K562 (cell line): ENCODE results near the gene OTUB2. TPM values are rescaled to one million over a fixed set of nuclear protein-coding genes. Genes with fewer than 3 reads are reported as not detected.

Experiments used
- ATAC-seq: fragments of 200-7000 bp; cut with Tn5 transposase; 3 replicates; pipeline ENCODE4 v1.9.1; 2020; ENCODE audit warnings: moderate library complexity
- BruUV-seq: library from RNA; stranded (reverse); fragments of 400-500 nt; replicated peaks from 2 replicates; lab custom pipeline; 2021; lab: Mats Ljungman, UMichigan
- CTCF ChIA-PET: fragments of 300-600 bp; formaldehyde crosslinking; extraction: SDS; loops from one replicate; lab custom pipeline; 2021; ENCODE audit warnings: low intra/inter-chr PET ratio; lab: Yijun Ruan, JAX
- POLR2A ChIA-PET: fragments of 300-600, 350-650 bp; sonication (Branson Sonifier 250); formaldehyde crosslinking; extraction: SDS; loops from one replicate; lab custom pipeline; 2021; ENCODE audit warnings: antibody characterized with exemption, inconsistent platforms; lab: Yijun Ruan, JAX
- DNase-seq, 4 experiments: peaks; one replicate each; pipeline versions ENCODE4 v3.0.0 to v3.0.0-alpha.2; 2011 to 2018; ENCODE audit warnings: low spot score in 3 of 4, mixed read lengths in 3 of 4; ENCODE audit errors: extremely low read depth in 1 of 4
- FAIRE-seq: peaks from 2 replicates; lab custom pipeline; 2011; peaks lifted over from hg19 to GRCh38; lab: Jason Lieb, UNC
- H2AFZ ChIP-seq: 2 replicates; pipeline ENCODE4 v1.6.0; 2011; ENCODE audit warnings: low read depth, low read length, control low read depth, inconsistent platforms
- H3K27ac ChIP-seq: fragments of 200-600 bp; 3 replicates; pipeline ENCODE4 v1.8.0; 2011; ENCODE audit warnings: low read depth, mild to moderate bottlenecking, control low read depth, inconsistent platforms, low read length, moderate library complexity, mixed read lengths; ENCODE audit errors: extremely low read depth
- H3K27me3 ChIP-seq, 2 experiments: fragments of 300-600 bp in 1 of 2; 2 replicates in 1 of 2; 3 replicates in 1 of 2; pipeline versions ENCODE4 v1.6.0 to v1.8.0; 2011; ENCODE audit warnings: inconsistent platforms in 2 of 2, low read length in 2 of 2, mild to moderate bottlenecking in 1 of 2, mixed read lengths in 1 of 2, moderate library complexity in 1 of 2; ENCODE audit not compliant: control insufficient read depth in 2 of 2, insufficient read depth in 2 of 2
- H3K36me3 ChIP-seq: fragments of 300-600 bp; 3 replicates; pipeline ENCODE4 v1.8.0; 2011; ENCODE audit warnings: mild to moderate bottlenecking, low read length, inconsistent platforms; ENCODE audit not compliant: control insufficient read depth, insufficient read depth
- H3K4me1 ChIP-seq, 2 experiments: fragments of 200-600 bp in 1 of 2; replicated peaks in 1 of 2; 2 replicates in 1 of 2; 3 replicates in 1 of 2; pipeline versions ENCODE4 v1.5.1 to v1.8.0; 2011; ENCODE audit warnings: inconsistent platforms in 2 of 2, low read length in 2 of 2, mild to moderate bottlenecking in 1 of 2, mixed read lengths in 1 of 2, moderate library complexity in 1 of 2; ENCODE audit not compliant: control insufficient read depth in 2 of 2, insufficient read depth in 2 of 2
- H3K4me2 ChIP-seq: 2 replicates; pipeline ENCODE4 v1.6.1; 2011; ENCODE audit warnings: low read length, control low read depth, inconsistent platforms, mixed read lengths; ENCODE audit not compliant: insufficient read depth
- H3K4me3 ChIP-seq: fragments of 200-600 bp; sonication (generic), shearing (Covaris generic); 2 replicates; pipeline ENCODE4 v1.5.1; 2016; ENCODE audit warnings: control low read depth, inconsistent platforms
- H3K79me2 ChIP-seq: fragments of 200-600 bp; 3 replicates; pipeline ENCODE4 v1.8.0; 2011; ENCODE audit warnings: low read length, inconsistent platforms; ENCODE audit not compliant: control insufficient read depth, insufficient read depth
- H3K9ac ChIP-seq, 2 experiments: 2 replicates each; pipeline versions ENCODE4 v1.6.0 to v1.6.1; 2011; ENCODE audit warnings: low read depth in 2 of 2, low read length in 2 of 2, control low read depth in 1 of 2, inconsistent platforms in 1 of 2, mild to moderate bottlenecking in 1 of 2, mixed read lengths in 1 of 2; ENCODE audit not compliant: insufficient read depth in 1 of 2
- H3K9me1 ChIP-seq: one replicate; pipeline ENCODE4 v1.6.0; 2011; ENCODE audit warnings: inconsistent platforms, mild to moderate bottlenecking, low read length, moderate library complexity; ENCODE audit not compliant: control insufficient read depth, insufficient read depth
- H3K9me3 ChIP-seq: replicated peaks from 2 replicates; pipeline ENCODE4 v1.5.1; 2011; ENCODE audit warnings: low read depth, low read length, inconsistent platforms; ENCODE audit not compliant: control insufficient read depth, insufficient read depth
- H4K20me1 ChIP-seq: replicated peaks from 2 replicates; pipeline ENCODE4 v1.6.1; 2011; ENCODE audit warnings: low read length, inconsistent platforms, mixed read lengths; ENCODE audit not compliant: control insufficient read depth, insufficient read depth
- ETV6 ChIP-seq, 3 experiments: fragments of 150-350 bp in 1 of 3; sonication (generic) in 1 of 3; formaldehyde crosslinking in 1 of 3; IDR thresholded peaks; 2 replicates each; pipeline versions ENCODE4 v1.6.1 to v1.8.0; 2014 to 2022; ENCODE audit warnings: borderline replicate concordance in 2 of 3, low read depth in 2 of 3, antibody characterized with exemption in 1 of 3, low read length in 1 of 3, mild to moderate bottlenecking in 1 of 3, missing genetic modification reagents in 1 of 3
- REST ChIP-seq, 2 experiments: fragments of 450-650 bp; formaldehyde crosslinking in 1 of 2; IDR thresholded peaks; 2 replicates each; pipeline versions ENCODE4 v1.4.0 to v1.6.1; 2014 to 2020; ENCODE audit warnings: mild to moderate bottlenecking in 2 of 2, borderline replicate concordance in 1 of 2, low read depth in 1 of 2
- SIN3B ChIP-seq: fragments of 450-650 bp; IDR thresholded peaks from 2 replicates; pipeline ENCODE4 v1.6.1; 2017; ENCODE audit warnings: low read depth, mild to moderate bottlenecking, moderate library complexity
- TRIM25 ChIP-seq: fragments of 450-650 bp; IDR thresholded peaks from 2 replicates; pipeline ENCODE4 v1.7.0; 2016; ENCODE audit warnings: borderline replicate concordance
- ZNF583 ChIP-seq: fragments of 250-450 bp; sonication (Bioruptor Pico); IDR thresholded peaks from 2 replicates; pipeline ENCODE4 v1.4.0; 2020
- ZNF695 ChIP-seq: fragments of 450-650 bp; formaldehyde crosslinking; IDR thresholded peaks from 2 replicates; pipeline ENCODE4 v1.4.0; 2020; ENCODE audit warnings: mild to moderate bottlenecking, moderate library complexity
- WGBS: fragments of 100-300 bp; shearing (Covaris generic); methylation state at CpG from one replicate; pipeline ENCODE4 v1.1.6; 2016; ENCODE audit warnings: low coverage, mixed read lengths; ENCODE audit not compliant: insufficient coverage; ENCODE audit errors: missing lambda C conversion rate; 5-methylcytosine and 5-hydroxymethylcytosine counted together
- in situ Hi-C: fragments of 300-500 bp; cut with MboI; formaldehyde crosslinking; loops from 4 replicates; pipeline ENCODE4 v1.15.0; 2018; ENCODE audit warnings: inconsistent platforms, mixed read lengths
- intact Hi-C: fragments of 100-400 bp; cut with micrococcal nuclease; formaldehyde crosslinking; loops from 2 replicates; pipeline ENCODE4 v1.14.2; 2022
- polyA plus RNA-seq, 8 experiments: library from polyadenylated mRNA; depleted of rRNA in 4 of 8; stranded (reverse) in 5 of 8; unstranded in 3 of 8; fragments of >200 nt; fragmentation: Nextera tagmentation in 2 of 8; fragmentation: Illumina TruSeq in 1 of 8; extraction: Ambion mirVana in 2 of 8; extraction: Trizol in 1 of 8; gene quantifications; 2 replicates each; pipeline versions ENCODE4 v1.2.1 to v1.2.3, GENCODE V29; 2011 to 2014; ENCODE audit warnings: inconsistent platforms in 1 of 8, missing spikeins in 1 of 8
- total RNA-seq, 7 experiments: library from RNA; depleted of rRNA in 6 of 7; stranded (reverse); fragments of >200 nt in 6 of 7; fragmentation: Illumina TruSeq in 2 of 7; extraction: Trizol in 2 of 7; gene quantifications; 2 replicates each; pipeline versions ENCODE4 v1.2.1 to v1.2.3, GENCODE V29; 2011 to 2021; ENCODE audit warnings: low replicate concordance in 1 of 7

OTUB2 gene
- total and polyA plus RNA-seq, 9 of the 15 experiments (the other 6 are each of a cell fraction or from before 2014, with no cell fraction given): 0.01 to 0.31 (median 0.11) TPM

GRCh38 chr14:94001501-94002396, 24.4 kb upstream of the OTUB2 start:
- CTCF ChIA-PET: interaction anchor here (0.7 to 1.6 kb wide), 2 partner anchors 49 to 61 kb away, joined by 3 to 9 read pairs; no protein-coding TSS in a partner anchor
- intact Hi-C loops (loop anchor here (5.0 kb wide), 2 partner anchors 64 to 344 kb away; no protein-coding TSS in a partner anchor), in situ Hi-C loops (loop anchor here (5.0 kb wide), 1 partner anchor 59 kb away; no protein-coding TSS in a partner anchor)
- TF ChIP-seq ZNF583 (CRISPR knock-in tag) (no peak), REST (IDR thresholded peaks at IDR 0.05; ENCODE audit: borderline replicate concordance) (peak; percentile 40; the same call in 1 of the 2 replicates), REST (CRISPR knock-in tag; IDR thresholded peaks at IDR 0.05; ENCODE audit: low read depth) (no peak), ZNF695 (no peak), SIN3B (no peak), TRIM25 (no peak), ETV6 (IDR thresholded peaks at IDR 0.05; ENCODE audit: borderline replicate concordance in 1 of 2, low read depth in 2 of 2, low read length in 1 of 2) (no peak), ETV6 (CRISPR knock-in tag; IDR thresholded peaks at IDR 0.05; ENCODE audit: borderline replicate concordance) (no peak)

More at GRCh38 chr14:94001501-94002396, 24.4 kb upstream of the OTUB2 start:
- no peak overlapping the region for H2AFZ ChIP-seq
- WGBS: 16% methylated on average over 20 of the region's 26 CpGs
- H3K4me2 ChIP-seq: no peak overlapping the region
- H3K9ac ChIP-seq: no peak overlapping the region
- peaks cover 0 to 18% of the 10 kb centered on the region in 2 experiments; a peak in 3 of 5 replicates for H3K27me3 ChIP-seq
- no peaks in the 10 kb centered on the region for H3K9me3 ChIP-seq
- DNase-seq (peak; percentile 51 to 61 (median 58)), FAIRE-seq (no peak), ATAC-seq (peak; percentile 91)
- peaks cover 0 to 6% of the 10 kb centered on the region in 2 experiments; a peak in 2 of 5 replicates for H3K4me1 ChIP-seq
- no peak overlapping the region for H3K4me3 ChIP-seq
- no peak overlapping the region for H3K27ac ChIP-seq
- BruUV-seq: no TSS peak
- H3K36me3 ChIP-seq: no peaks in the 10 kb centered on the region
- H4K20me1 ChIP-seq: 0 out of 2 replicates have a peak, but pooled peaks cover 5% of the 10 kb centered on the region
- H3K9me1 ChIP-seq: no peaks in the 10 kb centered on the region
- POLR2A ChIA-PET: interaction anchor here (0.6 kb wide), 1 partner anchor 27 kb away, joined by 3 read pairs; no protein-coding TSS in a partner anchor
- no peaks in the 10 kb centered on the region for H3K79me2 ChIP-seq
